ENCODE results near the gene MAP3K4. TPM values are rescaled to one million over a fixed set of nuclear protein-coding genes. Genes with fewer than 3 reads are reported as not detected.
A peak's percentile ranks its signal among the peaks of the same experiment; 100 is the strongest.

The MAP3K4 gene
- total RNA-seq, 1 donor from 2014 or later, result 63.3 TPM

DNA sequence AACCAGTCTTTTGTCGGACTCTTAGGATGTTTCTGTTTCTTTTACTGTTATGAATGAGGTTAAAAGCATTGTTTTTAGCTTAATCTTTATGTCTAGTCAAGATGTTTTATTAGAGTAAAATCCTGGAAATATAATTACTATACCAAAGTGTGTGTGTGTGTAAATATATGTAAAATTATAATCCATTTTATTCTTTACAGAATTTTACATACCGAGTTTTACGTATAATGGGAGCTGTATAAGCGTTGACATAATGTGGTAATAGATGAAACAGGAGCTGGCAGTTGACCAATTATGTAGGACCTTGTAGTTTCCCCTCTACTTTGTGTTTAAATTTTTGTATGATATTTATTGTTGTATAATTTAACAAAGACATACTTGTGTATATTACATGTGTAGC is 16.7 kb downstream of the MAP3K4 start:
- TF ChIP-seq, protein P1, sequence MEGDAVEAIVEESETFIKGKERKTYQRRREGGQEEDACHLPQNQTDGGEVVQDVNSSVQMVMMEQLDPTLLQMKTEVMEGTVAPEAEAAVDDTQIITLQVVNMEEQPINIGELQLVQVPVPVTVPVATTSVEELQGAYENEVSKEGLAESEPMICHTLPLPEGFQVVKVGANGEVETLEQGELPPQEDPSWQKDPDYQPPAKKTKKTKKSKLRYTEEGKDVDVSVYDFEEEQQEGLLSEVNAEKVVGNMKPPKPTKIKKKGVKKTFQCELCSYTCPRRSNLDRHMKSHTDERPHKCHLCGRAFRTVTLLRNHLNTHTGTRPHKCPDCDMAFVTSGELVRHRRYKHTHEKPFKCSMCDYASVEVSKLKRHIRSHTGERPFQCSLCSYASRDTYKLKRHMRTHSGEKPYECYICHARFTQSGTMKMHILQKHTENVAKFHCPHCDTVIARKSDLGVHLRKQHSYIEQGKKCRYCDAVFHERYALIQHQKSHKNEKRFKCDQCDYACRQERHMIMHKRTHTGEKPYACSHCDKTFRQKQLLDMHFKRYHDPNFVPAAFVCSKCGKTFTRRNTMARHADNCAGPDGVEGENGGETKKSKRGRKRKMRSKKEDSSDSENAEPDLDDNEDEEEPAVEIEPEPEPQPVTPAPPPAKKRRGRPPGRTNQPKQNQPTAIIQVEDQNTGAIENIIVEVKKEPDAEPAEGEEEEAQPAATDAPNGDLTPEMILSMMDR (IDR thresholded peaks at IDR 0.05; ENCODE audit: partially characterized antibody, unreplicated experiment), result no peak
- Mint-ChIP-seq H3K27me3 (ENCODE audit: unreplicated experiment) (no peaks in the 10 kb centered on the region), H3K4me1 (ENCODE audit: low read depth, unreplicated experiment) (peaks cover 23% of the 10 kb centered on the region), H3K36me3 (ENCODE audit: unreplicated experiment) (no peaks in the 10 kb centered on the region), H3K4me3 (ENCODE audit: unreplicated experiment) (no peak overlapping the region), H3K9me3 (ENCODE audit: unreplicated experiment) (peaks cover 2% of the 10 kb centered on the region), H3K27ac (ENCODE audit: unreplicated experiment) (no peak overlapping the region)
- DNase-seq, result no peak

DNA sequence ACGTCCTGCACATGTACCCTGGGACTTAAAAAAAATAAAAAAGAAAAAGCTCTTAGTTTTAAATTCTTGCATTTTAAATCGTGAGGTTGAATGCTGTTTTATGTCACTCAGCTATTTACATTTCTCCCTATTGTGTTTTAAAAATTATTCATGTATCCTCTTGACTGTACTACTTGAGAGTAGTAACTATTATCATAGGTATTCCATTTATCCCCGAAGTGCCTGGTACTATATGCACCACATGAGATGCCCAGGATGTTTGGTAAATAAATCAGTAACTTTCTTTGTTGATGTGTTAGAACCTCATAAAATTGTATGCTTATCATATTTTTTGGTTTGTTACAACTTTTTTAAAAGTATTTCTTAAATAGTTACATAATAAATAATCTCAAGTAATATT is 18.4 kb downstream of the MAP3K4 start:
- peaks cover 25% of the 10 kb centered on the region for H3K4me1 Mint-ChIP-seq (ENCODE audit: low read depth, unreplicated experiment)
- no peak overlapping the region for H3K4me3 Mint-ChIP-seq (ENCODE audit: unreplicated experiment)
- no peaks in the 10 kb centered on the region for H3K36me3 Mint-ChIP-seq (ENCODE audit: unreplicated experiment)
- no peak for DNase-seq
- no peaks in the 10 kb centered on the region for H3K27me3 Mint-ChIP-seq (ENCODE audit: unreplicated experiment)
- no peak overlapping the region for H3K27ac Mint-ChIP-seq (ENCODE audit: unreplicated experiment)
- peaks cover 2% of the 10 kb centered on the region for H3K9me3 Mint-ChIP-seq (ENCODE audit: unreplicated experiment)
- TF ChIP-seq, protein P1 (IDR thresholded peaks at IDR 0.05; ENCODE audit: partially characterized antibody, unreplicated experiment), result no peak

DNA sequence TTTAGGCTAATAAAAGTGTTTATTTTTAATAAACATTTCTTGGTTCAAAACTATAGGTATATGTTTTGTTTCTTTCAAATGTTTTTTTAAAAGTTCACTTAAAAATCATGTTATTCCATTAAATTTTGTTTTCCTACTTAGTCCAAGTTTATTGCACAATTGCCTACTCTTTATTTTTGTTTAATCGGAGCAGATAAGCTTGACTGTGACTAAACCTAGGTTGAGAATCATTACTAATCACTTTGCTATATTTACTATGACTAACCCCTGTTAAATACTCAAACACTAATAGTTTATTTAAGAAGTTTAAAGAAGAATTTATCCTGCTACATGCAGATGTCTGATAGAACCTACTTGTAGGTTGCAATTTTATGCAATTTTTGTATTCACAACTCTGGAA is 18.8 kb downstream of the MAP3K4 start:
- no peak for DNase-seq
- peaks cover 2% of the 10 kb centered on the region for H3K9me3 Mint-ChIP-seq (ENCODE audit: unreplicated experiment)
- H3K4me1 Mint-ChIP-seq (ENCODE audit: low read depth, unreplicated experiment), result peaks cover 25% of the 10 kb centered on the region
- no peaks in the 10 kb centered on the region for H3K27me3 Mint-ChIP-seq (ENCODE audit: unreplicated experiment)
- H3K36me3 Mint-ChIP-seq (ENCODE audit: unreplicated experiment), result no peaks in the 10 kb centered on the region
- TF ChIP-seq, protein P1 (IDR thresholded peaks at IDR 0.05; ENCODE audit: partially characterized antibody, unreplicated experiment), result no peak
- no peak overlapping the region for H3K27ac Mint-ChIP-seq (ENCODE audit: unreplicated experiment)
- no peak overlapping the region for H3K4me3 Mint-ChIP-seq (ENCODE audit: unreplicated experiment)

DNA sequence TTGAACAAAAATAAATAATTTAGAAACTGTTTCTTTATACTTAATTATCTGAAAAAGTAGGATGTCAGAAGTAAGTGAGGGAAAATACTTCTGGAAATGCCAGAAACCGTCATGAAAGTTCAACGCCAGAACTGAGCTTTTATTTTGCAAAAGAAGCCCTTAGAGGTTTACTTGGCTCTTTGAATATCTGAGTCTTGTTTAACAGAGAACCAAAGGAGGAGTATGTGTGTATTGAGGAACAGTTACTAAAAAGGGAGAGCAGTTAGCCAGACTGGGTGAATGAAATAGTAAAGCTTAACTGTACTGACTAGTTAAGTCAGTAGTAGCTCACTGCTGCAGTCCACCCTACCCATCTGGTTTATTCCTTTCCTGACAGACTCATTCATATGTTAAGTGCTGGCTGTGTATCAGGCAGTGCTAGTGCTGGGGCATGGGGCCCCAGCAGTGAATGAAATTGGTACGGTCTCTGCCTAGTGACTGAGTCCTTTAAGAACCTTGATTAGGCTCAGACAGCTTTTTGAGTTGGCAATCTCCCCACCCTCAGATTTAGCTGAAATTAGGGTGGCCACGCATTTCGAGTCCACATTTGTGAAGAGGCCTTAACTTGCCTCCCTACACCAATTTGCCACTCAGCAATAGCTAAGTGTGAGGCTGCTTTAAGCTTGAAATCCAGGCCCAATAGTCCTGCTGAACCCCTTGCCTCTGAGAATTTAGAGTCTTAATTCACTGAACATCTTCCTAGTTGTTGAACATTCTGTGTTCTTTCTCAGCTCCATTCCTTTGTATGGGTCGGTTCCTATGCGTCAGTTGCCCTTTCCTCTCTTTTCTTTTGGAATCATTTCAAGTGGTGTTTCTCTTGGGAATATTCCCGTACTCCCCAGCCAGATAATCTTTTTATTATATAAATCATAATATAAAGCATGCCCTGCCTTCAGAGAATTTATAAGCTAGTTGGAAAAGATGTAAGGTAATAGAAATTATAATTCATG is 20.2 kb downstream of the MAP3K4 start:
- H3K4me1 Mint-ChIP-seq (ENCODE audit: low read depth, unreplicated experiment), result peaks cover 23% of the 10 kb centered on the region
- peak overlapping the region; percentile 71 for H3K27ac Mint-ChIP-seq (ENCODE audit: unreplicated experiment)
- TF ChIP-seq, protein P1 (IDR thresholded peaks at IDR 0.05; ENCODE audit: partially characterized antibody, unreplicated experiment), result no peak
- DNase-seq, result no peak
- no peaks in the 10 kb centered on the region for H3K36me3 Mint-ChIP-seq (ENCODE audit: unreplicated experiment)
- H3K9me3 Mint-ChIP-seq (ENCODE audit: unreplicated experiment), result peaks cover 2% of the 10 kb centered on the region
- no peaks in the 10 kb centered on the region for H3K27me3 Mint-ChIP-seq (ENCODE audit: unreplicated experiment)
- peak overlapping the region; percentile 1 for H3K4me3 Mint-ChIP-seq (ENCODE audit: unreplicated experiment)

DNA sequence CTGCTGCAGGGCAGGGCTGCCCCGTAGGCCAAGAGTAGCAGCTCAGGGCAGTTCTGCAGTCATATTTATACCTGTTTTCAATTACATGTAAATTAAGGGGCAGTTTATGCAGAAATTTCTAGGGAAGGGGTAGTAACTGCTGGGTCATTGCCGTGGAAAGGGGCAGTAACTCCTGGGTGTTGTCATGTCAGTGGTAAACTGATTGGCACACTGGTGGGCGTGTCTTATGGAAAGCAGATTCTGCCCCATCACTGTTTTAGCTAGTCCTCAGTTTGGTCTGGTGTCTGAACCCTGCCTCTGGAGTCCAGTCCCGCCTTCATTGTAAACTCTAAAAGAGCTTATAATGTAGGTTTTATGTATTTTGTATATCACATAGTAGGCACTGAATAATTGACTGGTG is 22.1 kb downstream of the MAP3K4 start:
- TF ChIP-seq, protein P1 (IDR thresholded peaks at IDR 0.05; ENCODE audit: partially characterized antibody, unreplicated experiment), result no peak
- H3K36me3 Mint-ChIP-seq (ENCODE audit: unreplicated experiment), result no peaks in the 10 kb centered on the region
- peaks cover 22% of the 10 kb centered on the region for H3K4me1 Mint-ChIP-seq (ENCODE audit: low read depth, unreplicated experiment)
- no peaks in the 10 kb centered on the region for H3K27me3 Mint-ChIP-seq (ENCODE audit: unreplicated experiment)
- no peak for DNase-seq
- no peak overlapping the region for H3K4me3 Mint-ChIP-seq (ENCODE audit: unreplicated experiment)
- H3K27ac Mint-ChIP-seq (ENCODE audit: unreplicated experiment), result no peak overlapping the region
- peaks cover 4% of the 10 kb centered on the region for H3K9me3 Mint-ChIP-seq (ENCODE audit: unreplicated experiment)
